Measurements from ENCODE around the gene HUS1.
"Not testable (repeated sequence)": the region's sequence is repeated elsewhere in the genome, so short reads cannot be mapped to it uniquely, and the experiment has no call there.

HUS1 gene

DNA sequence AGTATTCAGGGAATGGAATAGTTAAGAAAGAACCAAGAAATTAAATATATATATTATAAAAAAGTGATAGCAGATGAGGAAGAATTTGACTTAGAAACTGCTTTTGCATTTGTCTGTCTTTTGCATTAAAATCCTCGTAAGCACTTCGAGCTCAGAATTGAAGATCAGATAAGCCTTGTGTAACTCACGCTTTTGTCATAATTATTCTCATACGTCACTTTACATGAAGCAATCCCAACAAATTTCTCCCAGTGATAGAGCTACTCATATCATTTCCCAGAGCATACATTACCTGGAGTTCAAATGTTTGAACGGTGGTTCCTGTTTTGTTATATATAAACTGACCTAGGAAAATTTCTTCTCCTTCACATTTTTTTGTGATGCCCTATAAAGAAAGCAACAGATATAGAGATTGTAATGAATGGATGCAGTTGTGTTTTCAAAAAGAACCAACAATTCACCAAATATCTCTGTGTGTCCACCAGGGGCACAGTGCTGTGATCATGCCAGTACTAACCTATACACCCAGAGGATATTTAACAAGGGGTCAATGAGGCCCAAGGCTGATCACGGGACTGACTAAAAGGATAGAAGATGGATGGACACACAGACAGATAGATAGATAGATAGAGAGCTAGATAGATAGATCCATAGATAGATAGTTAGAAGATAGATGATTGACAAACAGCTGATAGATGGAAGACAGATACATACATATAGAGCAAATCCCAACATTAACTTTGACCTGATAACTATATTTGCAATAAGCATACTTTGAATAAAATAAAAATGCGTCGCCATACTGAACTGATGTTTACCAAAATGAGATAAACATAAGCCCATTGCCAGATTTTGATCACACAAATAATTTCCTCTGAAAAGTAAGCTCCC is 9.3 kb upstream of the HUS1 start:
- in situ Hi-C loops (cut with MboI; ENCODE audit: low pct_unique_long_range_greater_than_20kb, low sequenced_read_pairs): no loop called here

DNA sequence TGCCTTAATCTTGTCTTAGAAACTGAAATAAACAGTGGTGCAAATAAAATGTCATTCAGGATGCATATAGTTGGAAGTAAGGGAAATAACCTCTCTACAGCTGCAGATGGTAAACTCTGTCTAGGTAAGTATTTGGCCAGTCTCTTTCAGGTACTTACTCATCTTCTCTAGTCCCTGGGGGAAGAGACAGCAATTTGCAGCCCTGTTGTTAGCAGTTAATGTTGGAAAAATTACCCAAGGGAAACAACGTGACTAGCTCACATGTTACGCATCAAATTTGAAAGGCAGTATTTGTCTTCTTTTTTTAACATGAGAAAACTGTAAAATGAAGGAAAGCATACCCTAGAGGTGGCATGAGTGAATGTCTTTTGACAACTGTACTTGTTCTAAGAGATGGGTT is 3.2 kb upstream of the HUS1 start:
- no peak for DNase-seq
- in situ Hi-C loops (cut with MboI; ENCODE audit: low pct_unique_long_range_greater_than_20kb, low sequenced_read_pairs): no loop called here

More for the DNA sequence above, 9.3 kb upstream of the HUS1 start:
- DNase-seq: peak; percentile 9

DNA sequence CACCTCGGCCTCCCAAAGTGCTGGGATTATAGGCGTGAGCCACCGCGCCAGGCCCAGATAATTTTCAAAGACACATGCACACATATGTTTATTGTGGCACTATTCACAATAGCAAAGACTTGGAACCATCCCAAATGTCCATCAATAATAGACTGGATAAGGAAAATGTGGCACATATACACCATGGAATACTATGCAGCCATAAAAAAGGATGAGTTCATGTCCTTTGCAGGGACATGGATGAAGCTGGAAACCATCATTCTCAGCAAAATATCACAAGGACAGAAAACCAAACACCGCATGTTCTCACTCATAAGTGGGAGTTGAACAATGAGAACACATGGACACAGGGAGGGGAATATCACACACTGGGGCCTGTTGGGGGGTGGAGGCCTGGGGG is 1.2 kb upstream of the HUS1 start:
- in situ Hi-C loops (cut with MboI; ENCODE audit: low pct_unique_long_range_greater_than_20kb, low sequenced_read_pairs); DNase-seq: not testable (repeated sequence)

DNA sequence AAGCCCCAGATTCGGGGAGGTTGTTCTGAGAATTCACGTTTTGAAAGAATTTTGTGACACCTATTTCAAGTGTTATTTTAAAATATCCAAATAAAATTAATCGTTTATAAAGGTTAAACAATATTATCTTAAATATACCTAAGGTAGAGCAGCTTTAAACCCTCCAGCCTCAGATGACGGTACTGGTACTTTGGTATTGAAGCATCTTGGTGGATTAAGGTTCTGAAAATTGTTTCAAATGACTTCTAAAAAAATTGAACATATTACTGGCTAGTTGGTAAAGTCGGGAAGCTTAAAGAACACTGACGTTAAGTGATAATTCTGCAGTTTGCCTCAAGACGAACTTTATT is 392 bp upstream of the HUS1 start:
- in situ Hi-C loops (cut with MboI; ENCODE audit: low pct_unique_long_range_greater_than_20kb, low sequenced_read_pairs): no loop called here

DNA sequence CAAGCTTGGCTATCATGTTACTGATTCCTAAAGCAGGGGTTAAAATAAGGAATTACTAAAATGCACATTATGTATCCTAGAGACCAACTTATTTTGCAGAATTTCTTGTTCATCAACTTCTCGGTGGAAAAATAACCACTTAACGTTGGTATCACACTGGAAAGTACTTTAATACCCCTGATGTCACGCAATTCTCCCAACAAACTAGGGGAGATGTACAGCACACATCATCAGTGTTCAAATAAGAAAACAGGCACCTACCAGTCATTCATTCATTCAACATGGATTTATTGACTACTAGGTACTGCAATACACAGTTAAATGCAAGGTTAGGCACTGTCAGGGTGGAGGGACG is 648 bp downstream of the HUS1 start:
- no peak for DNase-seq
- in situ Hi-C loops (cut with MboI; ENCODE audit: low pct_unique_long_range_greater_than_20kb, low sequenced_read_pairs): no loop called here

More for the DNA sequence above, 392 bp upstream of the HUS1 start:
- DNase-seq: no peak

DNA sequence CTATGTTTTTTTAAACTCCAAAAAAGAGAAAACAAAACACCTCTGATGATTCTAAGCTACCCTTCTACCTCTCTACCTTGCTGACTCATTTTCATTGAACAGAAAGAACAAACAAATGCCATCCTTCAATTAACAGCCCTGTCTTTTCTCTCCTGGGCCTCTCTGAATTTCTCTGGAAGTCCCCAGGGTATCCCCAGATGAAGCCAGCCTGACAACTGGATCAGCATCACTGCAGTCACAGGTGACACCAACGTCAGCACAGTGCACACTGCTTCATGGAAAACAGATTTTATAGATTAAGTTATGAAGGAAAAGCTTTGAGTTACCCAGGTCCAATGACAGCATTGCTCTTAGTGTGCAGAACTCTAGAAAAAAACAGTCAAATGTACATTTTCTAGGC is 5.7 kb downstream of the HUS1 start:
- no peak for DNase-seq
- in situ Hi-C loops (cut with MboI; ENCODE audit: low pct_unique_long_range_greater_than_20kb, low sequenced_read_pairs): no loop called here

DNA sequence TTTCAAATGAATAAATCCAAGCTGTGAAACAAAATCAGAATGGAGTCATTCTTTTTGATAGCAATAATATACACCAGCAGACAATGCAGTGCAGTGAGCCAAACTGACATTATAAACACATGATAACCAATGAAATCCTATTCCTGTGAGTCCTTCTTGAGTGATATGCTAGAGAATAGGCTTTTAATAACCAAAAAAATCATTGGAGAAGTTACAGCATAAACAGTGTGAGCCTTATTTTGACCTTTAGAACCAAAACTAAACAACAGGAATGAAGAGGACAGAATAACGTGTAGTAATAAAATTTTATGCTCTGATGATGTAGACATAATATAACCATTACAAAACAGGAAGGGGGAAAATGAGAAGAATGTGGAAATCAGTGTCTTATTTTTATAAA is 8.7 kb downstream of the HUS1 start:
- no peak for DNase-seq
- in situ Hi-C loops (cut with MboI; ENCODE audit: low pct_unique_long_range_greater_than_20kb, low sequenced_read_pairs): no loop called here

DNA sequence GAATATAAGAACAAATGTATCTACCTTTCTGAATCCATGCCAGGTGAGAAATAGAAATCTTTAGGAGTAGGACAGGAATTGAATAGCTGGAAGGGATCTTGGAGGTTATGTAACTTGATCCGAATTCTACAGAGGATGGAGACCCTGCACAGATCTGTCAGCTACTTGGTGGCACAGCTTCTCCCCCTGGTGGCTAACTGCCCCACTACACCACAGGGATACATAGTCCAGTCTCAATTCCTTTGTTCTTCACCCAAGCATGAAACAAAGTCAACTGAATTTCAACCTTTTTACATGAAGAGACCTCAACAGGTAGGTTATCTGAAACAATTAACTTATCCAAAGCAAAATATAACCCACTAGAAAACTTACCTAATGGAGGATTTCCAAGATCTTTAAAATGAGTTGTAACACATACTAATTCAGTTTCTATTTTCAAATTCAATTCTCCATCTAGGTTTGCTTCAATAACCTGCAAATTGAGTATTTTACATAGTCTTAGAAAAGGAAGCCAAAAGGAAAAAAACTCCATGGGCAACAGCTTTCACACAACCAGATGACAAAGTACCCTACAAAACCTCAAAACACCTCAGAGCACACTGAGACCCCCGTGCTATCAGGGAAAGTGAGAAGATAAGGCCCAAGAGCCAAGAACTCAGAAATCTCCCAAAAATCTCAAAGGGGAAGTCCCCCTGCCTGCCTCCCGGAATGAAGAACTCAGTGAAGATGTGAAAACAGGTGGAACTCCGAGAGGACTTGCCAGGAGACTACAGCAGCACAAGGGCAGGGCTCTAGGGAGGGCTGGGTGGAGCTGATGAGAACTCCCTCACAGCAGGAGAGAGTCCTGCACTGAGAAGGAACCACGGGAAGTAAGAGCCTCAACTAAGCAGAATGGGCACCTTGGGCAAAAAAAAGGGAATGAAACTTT is 10.3 kb downstream of the HUS1 start:
- in situ Hi-C loops (cut with MboI; ENCODE audit: low pct_unique_long_range_greater_than_20kb, low sequenced_read_pairs): no loop called here
- peak; percentile 62 for DNase-seq

DNA sequence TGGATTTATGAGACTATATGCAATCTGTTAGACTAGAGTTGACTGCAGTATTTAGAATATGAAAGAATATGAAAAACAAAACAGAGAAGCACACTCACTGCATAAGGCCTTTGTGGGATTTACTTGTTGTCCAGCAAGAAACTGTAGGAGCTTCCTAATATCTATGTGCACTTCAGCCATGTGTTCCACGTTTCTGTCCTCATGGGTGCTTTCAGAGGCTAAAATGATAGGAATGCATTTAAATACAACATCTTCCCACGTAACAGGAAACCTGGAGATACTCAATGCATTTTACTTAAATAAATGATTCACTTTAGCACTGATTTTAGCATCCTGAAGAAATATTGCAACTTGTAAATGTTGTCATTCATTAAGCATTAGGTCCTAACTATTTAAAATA is 11.7 kb downstream of the HUS1 start:
- in situ Hi-C loops (cut with MboI; ENCODE audit: low pct_unique_long_range_greater_than_20kb, low sequenced_read_pairs): no loop called here

DNA sequence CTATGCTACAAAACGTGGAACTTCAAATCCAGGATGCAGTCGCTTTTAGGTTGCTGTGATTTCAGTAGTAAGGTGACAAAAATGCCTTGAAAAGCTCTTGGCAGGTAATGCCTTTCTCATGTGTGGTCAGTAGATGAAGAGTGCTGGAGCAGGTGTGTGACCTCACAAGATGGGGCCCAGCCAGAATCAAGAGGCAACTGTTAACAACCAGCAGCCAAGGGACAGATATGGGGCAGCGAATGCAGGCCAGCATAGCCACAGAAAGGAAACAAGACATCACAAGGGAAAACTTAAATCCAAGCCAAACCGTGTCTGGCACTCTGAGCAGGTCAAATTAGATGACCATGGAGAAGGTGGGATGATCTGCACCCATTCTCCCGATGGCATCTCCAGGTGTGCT is 12.3 kb downstream of the HUS1 start:
- in situ Hi-C loops (cut with MboI; ENCODE audit: low pct_unique_long_range_greater_than_20kb, low sequenced_read_pairs): no loop called here
- DNase-seq: no peak

More for the DNA sequence above, 11.7 kb downstream of the HUS1 start:
- no peak for DNase-seq

DNA sequence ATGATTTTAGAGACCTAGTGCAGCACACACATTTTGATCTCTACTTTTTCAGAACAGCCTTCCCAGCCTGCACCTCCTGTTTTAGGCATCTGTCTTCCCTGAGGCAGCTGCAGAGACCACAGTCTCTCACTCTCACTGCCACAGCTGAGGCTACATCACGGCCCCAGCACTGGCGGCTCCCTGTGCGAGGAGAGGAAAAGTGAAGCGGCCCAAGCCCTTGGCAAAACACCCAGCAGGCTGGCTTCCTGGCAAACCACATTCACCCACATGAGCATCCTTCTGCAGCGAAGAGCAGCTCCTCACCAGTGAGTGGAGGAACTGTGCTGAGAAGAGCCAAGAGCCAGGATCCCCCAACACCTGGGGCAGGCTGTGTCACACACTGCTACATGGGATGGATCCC is 14.0 kb downstream of the HUS1 start:
- in situ Hi-C loops (cut with MboI; ENCODE audit: low pct_unique_long_range_greater_than_20kb, low sequenced_read_pairs): no loop called here
- no peak for DNase-seq

DNA sequence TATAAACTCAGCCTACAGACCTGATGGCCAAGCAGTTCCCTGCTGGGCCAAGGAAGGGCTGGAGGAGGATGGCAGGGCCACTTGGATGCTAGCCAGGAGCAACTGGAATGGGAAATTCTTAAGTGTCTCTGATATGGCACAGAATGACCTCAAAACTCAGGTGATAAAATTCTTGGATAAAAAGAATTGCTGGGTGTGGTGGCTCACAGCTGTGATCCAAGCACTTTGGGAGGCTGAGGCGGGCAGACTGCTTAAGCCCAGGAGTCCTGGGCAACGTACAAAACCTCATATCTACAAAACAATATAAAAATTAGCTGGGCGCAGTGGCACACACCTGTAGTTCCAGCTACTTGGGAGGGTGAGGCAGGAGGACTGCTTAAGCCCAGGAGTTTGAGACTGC is 17.2 kb downstream of the HUS1 start:
- in situ Hi-C loops (cut with MboI; ENCODE audit: low pct_unique_long_range_greater_than_20kb, low sequenced_read_pairs): no loop called here
- DNase-seq: no peak

DNA sequence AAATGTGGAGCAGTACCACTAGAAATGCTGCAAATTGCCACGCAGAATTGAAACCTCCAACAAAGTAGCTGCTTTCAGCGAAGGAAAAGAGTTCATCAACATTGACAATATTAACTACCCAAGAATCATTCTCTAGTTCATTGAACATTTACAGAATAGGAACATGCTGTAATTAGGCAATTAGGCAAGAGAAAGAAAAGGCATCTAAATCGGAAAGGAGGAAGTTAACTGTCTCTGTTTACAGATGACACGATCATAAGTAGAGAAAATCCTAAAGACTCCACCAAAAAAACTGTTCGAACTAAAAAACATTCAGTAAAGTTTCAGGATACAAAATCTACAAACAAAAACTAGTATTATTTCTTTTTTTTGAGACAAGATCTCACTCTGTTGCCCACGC is 22.3 kb downstream of the HUS1 start:
- DNase-seq: no peak
- in situ Hi-C loops (cut with MboI; ENCODE audit: low pct_unique_long_range_greater_than_20kb, low sequenced_read_pairs): no loop called here

DNA sequence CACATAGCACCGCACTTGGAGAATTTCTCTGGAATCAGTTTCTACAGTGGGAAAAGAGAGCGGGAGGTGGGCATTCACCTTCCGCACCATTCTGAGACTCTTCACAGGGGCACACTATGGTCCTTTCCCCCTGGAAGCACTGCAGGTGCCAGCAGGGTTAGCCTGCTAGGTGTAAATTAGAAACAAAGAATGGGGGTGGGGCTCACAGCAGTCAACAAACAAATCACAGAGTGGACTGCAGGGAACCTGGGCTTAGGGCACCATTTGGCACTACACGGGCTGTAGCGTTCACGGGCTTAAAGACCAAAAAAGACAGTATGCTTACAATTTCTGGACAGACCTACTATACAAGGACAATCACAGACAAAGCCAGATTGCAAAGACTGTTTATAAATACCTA is 23.2 kb downstream of the HUS1 start:
- no peak for DNase-seq
- in situ Hi-C loops (cut with MboI; ENCODE audit: low pct_unique_long_range_greater_than_20kb, low sequenced_read_pairs): no loop called here

DNA sequence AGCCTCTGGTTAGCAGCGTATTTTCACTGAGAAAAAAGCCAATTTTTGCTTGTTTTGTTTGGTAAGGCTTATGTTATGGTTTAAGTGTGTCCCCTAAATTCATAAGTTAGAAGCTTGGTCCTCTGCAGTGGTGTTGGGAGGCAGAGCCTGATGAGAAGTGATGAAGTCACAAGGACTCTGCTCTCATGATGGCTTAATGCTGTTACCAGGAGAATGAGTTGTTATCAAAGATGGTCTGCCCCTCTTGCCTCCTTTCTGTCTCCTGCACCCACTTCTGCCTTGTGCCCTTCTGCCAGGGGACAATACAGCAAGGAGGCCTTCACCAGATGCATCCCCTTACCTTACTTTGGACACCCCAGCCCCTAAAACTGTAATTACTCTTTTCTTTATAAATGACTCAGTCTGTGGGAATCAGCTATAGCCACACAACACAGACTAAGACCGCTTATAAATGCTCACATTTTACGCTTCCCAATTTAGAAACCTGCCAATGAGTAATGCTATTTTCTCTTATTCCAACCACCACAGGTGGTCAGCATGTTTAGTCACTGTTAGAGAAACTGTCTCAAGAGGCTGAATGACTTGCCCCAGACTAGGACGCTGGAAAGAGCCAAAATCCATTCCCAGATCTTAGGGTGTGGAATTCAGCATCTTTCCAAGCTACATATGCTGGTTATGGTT is 25.0 kb downstream of the HUS1 start:
- no peak for DNase-seq
- in situ Hi-C loops (cut with MboI; ENCODE audit: low pct_unique_long_range_greater_than_20kb, low sequenced_read_pairs): no loop called here

DNA sequence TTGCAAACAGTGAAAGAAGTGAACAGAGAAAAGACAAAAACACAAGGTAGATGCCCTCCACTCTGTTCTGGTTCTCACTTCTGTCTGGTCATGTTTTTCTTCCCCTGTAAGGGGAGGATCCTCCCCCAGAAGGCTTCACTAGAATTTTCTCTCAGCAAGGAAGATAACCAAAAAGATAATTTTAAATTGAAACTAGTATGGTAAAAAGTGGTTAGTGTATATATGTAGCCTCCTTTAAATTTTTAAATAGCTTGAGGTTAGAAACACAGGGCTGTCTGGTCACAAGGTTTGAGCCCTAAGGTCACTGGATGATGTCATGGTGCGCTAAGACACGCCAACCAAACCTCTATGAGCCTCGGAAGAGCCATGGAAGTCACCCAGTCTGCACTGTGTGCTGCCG is 25.6 kb downstream of the HUS1 start:
- DNase-seq: no peak
- in situ Hi-C loops (cut with MboI; ENCODE audit: low pct_unique_long_range_greater_than_20kb, low sequenced_read_pairs): no loop called here

DNA sequence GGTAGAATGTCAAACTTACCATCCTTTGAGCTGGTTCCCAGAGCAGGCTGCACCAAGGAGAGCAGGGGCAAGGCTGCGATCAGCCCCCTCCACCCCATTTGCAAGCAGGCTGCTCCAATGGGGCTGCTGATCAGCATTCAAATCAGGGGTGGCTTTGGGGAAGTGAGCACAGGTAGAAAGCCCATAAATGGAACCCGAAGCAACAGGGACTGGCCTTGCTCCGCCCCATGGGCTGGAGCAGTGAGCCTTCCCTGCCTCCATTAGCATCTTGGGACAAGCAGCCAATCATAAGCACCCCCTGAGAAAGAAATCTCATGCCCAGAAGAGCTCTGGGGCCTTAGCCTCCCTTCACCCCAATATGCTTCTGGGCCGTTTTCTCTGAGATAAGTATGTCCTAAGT is 27.2 kb downstream of the HUS1 start:
- no peak for DNase-seq

DNA sequence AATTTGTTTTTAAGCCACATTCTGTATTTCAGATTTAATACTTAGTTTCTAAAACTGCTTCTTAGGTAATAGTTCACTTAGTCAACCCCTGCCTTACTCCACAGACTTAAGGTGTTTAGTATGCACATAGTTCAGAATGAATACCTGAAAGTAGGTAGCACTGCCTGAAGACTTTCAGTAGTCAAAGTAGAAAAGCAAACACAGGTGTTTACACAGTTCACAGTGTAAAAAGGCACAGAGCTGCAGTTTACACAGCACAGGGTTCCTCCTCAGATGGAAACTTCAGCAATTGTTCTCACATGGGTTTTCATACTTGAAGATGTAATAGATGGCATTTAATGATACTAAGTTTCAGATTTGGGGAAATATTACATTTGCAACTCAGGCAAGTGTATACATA is 28.0 kb downstream of the HUS1 start:
- in situ Hi-C loops (cut with MboI; ENCODE audit: low pct_unique_long_range_greater_than_20kb, low sequenced_read_pairs): no loop called here
- DNase-seq: no peak

More for the DNA sequence above, 27.2 kb downstream of the HUS1 start:
- in situ Hi-C loops (cut with MboI; ENCODE audit: low pct_unique_long_range_greater_than_20kb, low sequenced_read_pairs): no loop called here

DNA sequence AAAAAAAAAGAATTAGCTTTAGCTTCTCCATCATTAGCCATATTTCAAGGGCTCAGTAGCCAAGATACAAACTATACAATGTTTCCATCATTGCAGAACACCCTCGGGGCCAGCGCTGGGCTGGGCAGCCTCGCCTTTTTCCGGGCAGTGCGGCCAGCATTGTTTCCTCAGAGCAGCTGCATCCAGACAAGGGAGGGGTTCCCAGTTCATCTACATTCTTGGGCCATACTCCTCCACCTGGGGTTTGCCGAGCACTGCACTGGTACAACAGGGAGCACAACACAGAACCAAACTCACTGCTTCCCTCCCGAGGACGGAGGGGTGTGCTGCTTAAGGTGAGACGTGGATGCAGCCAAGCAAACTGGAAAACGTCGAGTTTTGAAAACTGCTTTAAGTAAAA is 28.7 kb downstream of the HUS1 start:
- in situ Hi-C loops (cut with MboI; ENCODE audit: low pct_unique_long_range_greater_than_20kb, low sequenced_read_pairs): no loop called here
- DNase-seq: no peak

DNA sequence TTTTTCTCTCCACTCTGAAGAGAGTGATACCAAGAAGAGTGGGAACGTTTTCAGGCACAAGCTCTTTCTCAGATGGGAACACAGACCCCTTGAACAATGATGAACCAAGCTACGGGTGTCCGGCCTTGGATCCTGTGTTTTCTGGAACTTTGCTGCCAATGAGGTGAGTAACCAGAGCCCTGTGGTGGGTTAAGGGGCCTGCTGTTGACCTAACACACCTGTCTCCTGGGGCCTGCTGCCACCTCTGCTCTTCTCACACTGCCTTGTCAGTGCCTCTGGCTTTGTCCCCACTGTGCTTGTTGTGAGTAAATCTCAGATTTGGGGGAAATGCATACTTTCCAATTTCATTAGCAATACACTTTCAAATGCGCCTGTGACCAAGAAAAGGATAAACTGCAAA is 29.7 kb downstream of the HUS1 start:
- in situ Hi-C loops (cut with MboI; ENCODE audit: low pct_unique_long_range_greater_than_20kb, low sequenced_read_pairs): loop anchor here (10.0 kb wide), 1 partner anchor 165 kb away; no protein-coding TSS in a partner anchor
- DNase-seq: no peak

All from KBM-7 (cell line).